ENCODE measurements around the gene GEMIN7. TPM values are rescaled to one million over a fixed set of nuclear protein-coding genes. Genes with fewer than 3 reads are reported as not detected.

Gene GEMIN7
- 38.0 and 53.8 TPM in 2 replicates for total RNA-seq

DNA sequence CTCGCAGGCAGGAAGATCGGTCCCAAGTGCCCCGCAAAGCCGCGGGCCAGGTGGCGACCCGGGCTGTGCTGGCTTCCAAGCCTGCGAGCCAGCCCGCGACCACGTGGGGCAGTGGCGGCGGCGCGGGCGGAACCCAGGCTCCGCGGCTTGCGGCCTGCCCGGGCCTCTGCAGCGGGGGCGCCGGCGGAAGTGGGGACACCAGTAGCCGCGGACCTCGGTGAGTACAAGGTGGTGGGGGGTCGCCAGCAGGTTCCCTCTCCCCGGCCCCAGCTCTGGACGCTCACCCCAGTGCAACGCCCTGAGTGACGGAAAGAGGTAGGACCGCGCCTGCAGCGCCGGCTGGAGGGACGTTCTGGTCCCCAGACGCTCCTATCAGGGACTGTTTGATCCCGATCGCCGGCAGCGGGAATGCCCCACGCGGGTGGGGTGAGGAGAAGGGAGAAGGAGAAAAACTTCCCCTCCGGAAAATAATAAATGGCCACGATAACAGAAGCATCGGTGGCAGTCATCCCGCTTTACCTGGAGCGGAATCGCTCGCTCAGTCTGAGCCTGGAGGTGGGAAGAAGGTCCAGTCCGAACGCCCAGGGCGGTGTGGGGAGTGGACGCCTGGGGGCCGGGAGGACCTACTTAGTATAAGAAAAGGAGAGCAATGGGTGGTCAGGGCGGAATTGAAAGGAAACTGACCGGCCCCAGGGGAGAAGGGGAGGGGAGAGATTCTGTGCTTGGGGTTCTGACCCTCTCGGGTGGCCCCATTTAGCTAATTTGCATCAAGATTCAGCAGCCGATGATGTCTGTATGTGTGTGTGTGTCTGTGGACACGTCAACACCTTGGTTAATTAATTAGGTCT lies at the start of gene GEMIN7:
TSS of gene GEMIN7 (plus strand) at position 198 of the 848 bp plus-strand sequence. CDS start 10,855 bp downstream, outside the sequence.

GRCh38 chr19:45038931-45039893 lies 39.8 kb upstream of the GEMIN7 start, which contains the start of gene CLASRP:
TSS of gene CLASRP (plus strand) at chr19:45039045. CDS start at chr19:45040213, 1,168 bp downstream.

DNA sequence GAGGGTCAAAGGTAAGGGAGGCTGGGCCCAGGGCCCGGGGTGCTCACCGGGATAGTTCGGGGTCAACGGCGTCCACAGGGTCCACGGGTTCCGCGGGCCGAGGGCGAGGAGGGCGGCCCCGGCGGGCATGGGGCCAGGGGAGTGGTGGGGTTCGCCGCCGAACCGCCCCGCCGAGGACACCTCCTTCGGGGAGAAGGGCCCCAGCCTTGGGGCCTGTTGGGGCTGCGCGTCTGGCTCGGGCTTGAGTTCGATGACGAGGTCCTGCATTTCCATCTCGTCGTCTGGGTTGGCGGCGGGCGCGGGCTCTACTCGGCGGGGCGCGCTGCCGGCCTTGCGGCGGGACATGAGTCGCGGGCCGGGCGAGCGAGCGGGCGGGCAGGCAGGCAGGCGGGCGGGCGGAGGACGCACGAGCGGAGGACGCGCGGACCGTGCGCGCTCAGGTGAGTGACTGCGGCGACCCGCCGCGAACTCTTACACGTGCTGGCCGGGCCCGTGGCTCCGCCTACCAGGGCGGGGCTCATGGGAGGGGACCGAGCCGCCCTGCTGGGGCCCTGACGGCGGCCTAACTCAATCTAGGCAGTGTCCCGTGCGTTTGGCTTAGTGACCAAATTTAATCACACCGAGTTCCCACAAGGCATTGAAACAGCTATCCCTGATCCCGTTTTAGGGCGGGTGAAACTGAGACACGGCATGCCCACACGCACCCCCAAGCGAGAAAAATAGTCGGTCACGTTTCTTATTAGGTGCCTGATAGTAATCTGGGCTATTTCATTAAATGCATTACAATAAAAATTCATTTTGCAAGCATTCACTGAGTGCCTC lies 2.8 kb upstream of the GEMIN7 start, which contains the start of gene ZNF296:
TSS of gene ZNF296 (minus strand) at position 450 of the 822 bp plus-strand sequence. CDS start at position 345, 105 bp downstream.

DNA sequence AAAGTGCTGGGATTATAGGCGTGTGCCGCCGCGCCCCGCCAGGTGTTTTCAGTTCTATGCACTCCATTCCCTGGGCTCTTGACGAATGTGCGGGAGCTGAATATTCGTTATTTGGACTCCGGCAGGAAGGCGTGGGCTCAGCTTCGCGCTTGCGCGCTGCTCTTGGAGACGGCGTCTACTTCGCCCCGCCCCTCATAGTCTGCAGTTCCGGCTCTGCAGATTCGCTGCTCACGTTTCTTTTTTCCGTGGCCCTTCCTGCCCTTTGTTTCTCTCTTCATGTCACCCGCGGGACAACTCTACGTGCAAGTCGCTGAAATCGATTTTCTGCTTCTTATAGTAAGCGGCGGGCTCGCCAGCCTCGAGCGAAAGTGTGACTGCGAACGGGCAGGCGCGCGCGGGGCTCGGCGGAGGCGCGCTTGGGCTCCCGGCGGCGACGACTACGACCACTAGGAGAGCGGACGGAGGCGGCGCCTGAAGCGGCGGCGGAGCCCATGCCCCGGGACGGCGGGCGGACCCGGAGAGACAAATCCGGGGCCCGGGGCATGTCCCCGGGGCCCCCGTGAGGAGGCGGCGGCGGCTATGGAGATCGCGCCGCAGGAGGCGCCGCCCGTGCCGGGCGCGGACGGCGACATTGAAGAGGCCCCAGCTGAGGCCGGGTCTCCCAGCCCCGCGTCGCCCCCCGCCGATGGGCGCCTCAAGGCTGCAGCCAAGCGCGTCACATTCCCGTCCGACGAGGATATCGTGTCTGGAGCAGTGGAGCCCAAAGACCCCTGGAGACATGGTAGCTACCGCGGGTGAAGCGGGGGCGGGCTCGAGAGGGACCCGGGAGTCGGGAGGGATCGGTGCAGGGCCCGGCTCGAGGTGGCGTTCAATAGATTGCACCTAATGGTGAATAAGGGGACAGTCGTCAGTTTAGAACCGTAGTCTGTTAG lies 14.0 kb downstream of the GEMIN7 start, which contains the start of gene PPP1R37:
TSS of gene PPP1R37 (plus strand) at position 433 of the 932 bp plus-strand sequence. CDS start at position 580, 147 bp downstream.

Other genes with a start within 250 kb of the GEMIN7 start
- gene NECTIN2, start 233.0 kb upstream of the GEMIN7 start, total RNA-seq: 287 and 362 TPM in 2 replicates
- 52.9 and 155 TPM in 2 replicates for gene TOMM40, start 188.0 kb upstream of the GEMIN7 start, total RNA-seq
- gene APOE, start 173.5 kb upstream of the GEMIN7 start, total RNA-seq: 12.2 and 158 TPM in 2 replicates
- gene APOC1, start 164.7 kb upstream of the GEMIN7 start, total RNA-seq: 6.2 and 10.8 TPM in 2 replicates
- gene APOC4, start 137.0 kb upstream of the GEMIN7 start, total RNA-seq: not detected in 2 replicates
- gene APOC2, start 133.2 kb upstream of the GEMIN7 start, total RNA-seq: not detected in 2 replicates
- gene CLPTM1, start 123.9 kb upstream of the GEMIN7 start, total RNA-seq: 127 and 130 TPM in 2 replicates
- gene RELB, start 77.8 kb upstream of the GEMIN7 start, total RNA-seq: 20.0 and 35.9 TPM in 2 replicates
- 16.6 and 28.5 TPM in 2 replicates for gene CLASRP, start 40.2 kb upstream of the GEMIN7 start, total RNA-seq
- gene ZNF296, start 2.8 kb upstream of the GEMIN7 start, total RNA-seq: 1.5 and 1.9 TPM in 2 replicates
- gene PPP1R37, start 13.9 kb downstream of the GEMIN7 start, total RNA-seq: 46.3 and 64.8 TPM in 2 replicates
- under 0.01 and 0.25 TPM in 2 replicates for gene NKPD1, start 81.7 kb downstream of the GEMIN7 start, total RNA-seq
- gene TRAPPC6A, start 99.0 kb downstream of the GEMIN7 start, total RNA-seq: 7.8 and 52.2 TPM in 2 replicates
- 6.5 and 8.5 TPM in 2 replicates for gene BLOC1S3, start 99.5 kb downstream of the GEMIN7 start, total RNA-seq
- gene EXOC3L2, start 166.1 kb downstream of the GEMIN7 start, total RNA-seq: 0.13 TPM in 1 of 2 replicates, not detected in the other
- gene MARK4, start 172.0 kb downstream of the GEMIN7 start, total RNA-seq: 10.8 and 41.7 TPM in 2 replicates
- not detected in 2 replicates for gene CKM, start 243.6 kb downstream of the GEMIN7 start, total RNA-seq